K562 (cell line): ENCODE results near the gene MRFAP1. TPM values are rescaled to one million over a fixed set of nuclear protein-coding genes. Genes with fewer than 3 reads are reported as not detected.

Experiments used
- AFF1 ChIP-seq, 2 experiments: fragments of 450-650 bp; IDR thresholded peaks; 2 replicates each; pipeline ENCODE4 v1.6.1; 2018; ENCODE audit warnings: mild to moderate bottlenecking in 2 of 2, low read depth in 1 of 2; ENCODE audit not compliant: partially characterized antibody in 2 of 2
- CBFA2T2 ChIP-seq: fragments of 450-650 bp; conservative IDR thresholded peaks from 2 replicates; pipeline ENCODE4 v1.6.1; 2017; ENCODE audit warnings: mild to moderate bottlenecking
- FOS ChIP-seq: IDR thresholded peaks from 3 replicates; pipeline ENCODE4 v1.6.1; 2011; ENCODE audit not compliant: insufficient read length; ENCODE audit errors: extremely low read depth
- FOXJ3 ChIP-seq: sonication (generic); formaldehyde crosslinking; IDR thresholded peaks from 2 replicates; pipeline ENCODE4 v1.4.0; 2020; ENCODE audit warnings: mild to moderate bottlenecking, missing genetic modification reagents
- FOXP1 ChIP-seq: sonication (generic); formaldehyde crosslinking; IDR thresholded peaks from 2 replicates; pipeline ENCODE4 v1.8.0; 2022; ENCODE audit warnings: mild to moderate bottlenecking, missing genetic modification reagents
- FUS ChIP-seq: fragments of 200-400 bp; formaldehyde crosslinking; optimal IDR thresholded peaks from 2 replicates; pipeline ENCODE3; 2017; ENCODE audit warnings: low read depth, low read length
- RFX1 ChIP-seq: fragments of 450-650 bp; IDR thresholded peaks from 2 replicates; pipeline ENCODE4 v1.6.1; 2016; ENCODE audit warnings: mild to moderate bottlenecking, moderate library complexity
- SIN3B ChIP-seq: fragments of 450-650 bp; IDR thresholded peaks from 2 replicates; pipeline ENCODE4 v1.6.1; 2017; ENCODE audit warnings: low read depth, mild to moderate bottlenecking, moderate library complexity
- SRSF3 ChIP-seq: fragments of 200-400 bp; formaldehyde crosslinking; IDR thresholded peaks from 2 replicates; pipeline ENCODE4 v1.6.1; 2016; ENCODE audit warnings: mild to moderate bottlenecking, low read length, moderate library complexity; ENCODE audit not compliant: insufficient read depth
- TBP ChIP-seq: optimal IDR thresholded peaks from 2 replicates; pipeline ENCODE3; 2011; ENCODE audit warnings: low read depth, low read length, improper control_type of control experiment
- ZNF384 ChIP-seq: IDR thresholded peaks from 2 replicates; pipeline ENCODE4 v1.6.1; 2012; ENCODE audit warnings: low read depth, low read length, improper control_type of control experiment
- ZNF407 ChIP-seq: fragments of 450-650 bp; IDR thresholded peaks from 2 replicates; pipeline ENCODE4 v1.6.1; 2016; ENCODE audit warnings: low read depth
- polyA plus RNA-seq, 8 experiments: library from polyadenylated mRNA; depleted of rRNA in 4 of 8; stranded (reverse) in 5 of 8; unstranded in 3 of 8; fragments of >200 nt; fragmentation: Nextera tagmentation in 2 of 8; fragmentation: Illumina TruSeq in 1 of 8; extraction: Ambion mirVana in 2 of 8; extraction: Trizol in 1 of 8; gene quantifications; 2 replicates each; pipeline versions ENCODE4 v1.2.1 to v1.2.3, GENCODE V29; 2011 to 2014; ENCODE audit warnings: inconsistent platforms in 1 of 8, missing spikeins in 1 of 8
- total RNA-seq, 7 experiments: library from RNA; depleted of rRNA in 6 of 7; stranded (reverse); fragments of >200 nt in 6 of 7; fragmentation: Illumina TruSeq in 2 of 7; extraction: Trizol in 2 of 7; gene quantifications; 2 replicates each; pipeline versions ENCODE4 v1.2.1 to v1.2.3, GENCODE V29; 2011 to 2021; ENCODE audit warnings: low replicate concordance in 1 of 7
- TF ChIP-seq, protein P1 (sequence below): conservative IDR thresholded peaks from 2 replicates; pipeline ENCODE4 v1.6.1; 2011; ENCODE audit warnings: low read depth, mild to moderate bottlenecking, low read length; ENCODE audit not compliant: control insufficient read depth

Gene MRFAP1
- total and polyA plus RNA-seq, 9 of the 15 experiments (the other 6 are each of a cell fraction or from before 2014, with no cell fraction given) = 46.0 to 270 (median 151) TPM

- TF ChIP-seq, protein P1, sequence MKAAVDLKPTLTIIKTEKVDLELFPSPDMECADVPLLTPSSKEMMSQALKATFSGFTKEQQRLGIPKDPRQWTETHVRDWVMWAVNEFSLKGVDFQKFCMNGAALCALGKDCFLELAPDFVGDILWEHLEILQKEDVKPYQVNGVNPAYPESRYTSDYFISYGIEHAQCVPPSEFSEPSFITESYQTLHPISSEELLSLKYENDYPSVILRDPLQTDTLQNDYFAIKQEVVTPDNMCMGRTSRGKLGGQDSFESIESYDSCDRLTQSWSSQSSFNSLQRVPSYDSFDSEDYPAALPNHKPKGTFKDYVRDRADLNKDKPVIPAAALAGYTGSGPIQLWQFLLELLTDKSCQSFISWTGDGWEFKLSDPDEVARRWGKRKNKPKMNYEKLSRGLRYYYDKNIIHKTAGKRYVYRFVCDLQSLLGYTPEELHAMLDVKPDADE = no peak; the same call in 1 of the 2 replicates
- no peak for TF ChIP-seq CBFA2T2
- TF ChIP-seq ZNF407 = no peak
- TF ChIP-seq FOS = no peak
- peak; percentile 93 for TF ChIP-seq FUS
- TF ChIP-seq FOXJ3 (CRISPR knock-in tag) = no peak
- peak; percentile 74 for TF ChIP-seq SIN3B
- peak; percentile 79 for TF ChIP-seq TBP
- TF ChIP-seq SRSF3 = no peak
- no peak for TF ChIP-seq RFX1
- peak; percentile 10; the same call in 1 of the 2 replicates for TF ChIP-seq FOXP1 (CRISPR knock-in tag)
- TF ChIP-seq ZNF384 = no peak
- peak in 1 of 2 experiments; percentile 7 for TF ChIP-seq AFF1 (IDR thresholded peaks at IDR 0.05; ENCODE audit: low read depth in 1 of 2, partially characterized antibody in 2 of 2)
Measured at GRCh38 chr4:6673660-6674499, 33.4 kb downstream of the MRFAP1 start (continued).
